K562 (cell line): Measurements from ENCODE around the gene MMP10. TPM values are rescaled to one million over a fixed set of nuclear protein-coding genes. Genes with fewer than 3 reads are reported as not detected.
A peak's percentile ranks its signal among the peaks of the same experiment; 100 is the strongest.

ENCODE experiments used
- ATAC-seq: fragments of 200-7000 bp; cut with Tn5 transposase; 3 replicates; pipeline ENCODE4 v1.9.1; 2020; ENCODE audit warnings: moderate library complexity
- BruUV-seq: library from RNA; stranded (reverse); fragments of 400-500 nt; replicated peaks from 2 replicates; lab custom pipeline; 2021; lab: Mats Ljungman, UMichigan
- CTCF ChIA-PET: fragments of 300-600 bp; formaldehyde crosslinking; extraction: SDS; loops from one replicate; lab custom pipeline; 2021; ENCODE audit warnings: low intra/inter-chr PET ratio; lab: Yijun Ruan, JAX
- POLR2A ChIA-PET: fragments of 300-600, 350-650 bp; sonication (Branson Sonifier 250); formaldehyde crosslinking; extraction: SDS; loops from one replicate; lab custom pipeline; 2021; ENCODE audit warnings: antibody characterized with exemption, inconsistent platforms; lab: Yijun Ruan, JAX
- DNase-seq, 4 experiments: peaks; one replicate each; pipeline versions ENCODE4 v3.0.0 to v3.0.0-alpha.2; 2011 to 2018; ENCODE audit warnings: low spot score in 3 of 4, mixed read lengths in 3 of 4; ENCODE audit errors: extremely low read depth in 1 of 4
- FAIRE-seq: peaks from 2 replicates; lab custom pipeline; 2011; peaks lifted over from hg19 to GRCh38; lab: Jason Lieb, UNC
- H2AFZ ChIP-seq: 2 replicates; pipeline ENCODE4 v1.6.0; 2011; ENCODE audit warnings: low read depth, low read length, control low read depth, inconsistent platforms
- H3K27ac ChIP-seq: fragments of 200-600 bp; 3 replicates; pipeline ENCODE4 v1.8.0; 2011; ENCODE audit warnings: low read depth, mild to moderate bottlenecking, control low read depth, inconsistent platforms, low read length, moderate library complexity, mixed read lengths; ENCODE audit errors: extremely low read depth
- H3K27me3 ChIP-seq, 2 experiments: fragments of 300-600 bp in 1 of 2; 2 replicates in 1 of 2; 3 replicates in 1 of 2; pipeline versions ENCODE4 v1.6.0 to v1.8.0; 2011; ENCODE audit warnings: inconsistent platforms in 2 of 2, low read length in 2 of 2, mild to moderate bottlenecking in 1 of 2, mixed read lengths in 1 of 2, moderate library complexity in 1 of 2; ENCODE audit not compliant: control insufficient read depth in 2 of 2, insufficient read depth in 2 of 2
- H3K36me3 ChIP-seq: fragments of 300-600 bp; 3 replicates; pipeline ENCODE4 v1.8.0; 2011; ENCODE audit warnings: mild to moderate bottlenecking, low read length, inconsistent platforms; ENCODE audit not compliant: control insufficient read depth, insufficient read depth
- H3K4me1 ChIP-seq, 2 experiments: fragments of 200-600 bp in 1 of 2; replicated peaks in 1 of 2; 2 replicates in 1 of 2; 3 replicates in 1 of 2; pipeline versions ENCODE4 v1.5.1 to v1.8.0; 2011; ENCODE audit warnings: inconsistent platforms in 2 of 2, low read length in 2 of 2, mild to moderate bottlenecking in 1 of 2, mixed read lengths in 1 of 2, moderate library complexity in 1 of 2; ENCODE audit not compliant: control insufficient read depth in 2 of 2, insufficient read depth in 2 of 2
- H3K4me2 ChIP-seq: 2 replicates; pipeline ENCODE4 v1.6.1; 2011; ENCODE audit warnings: low read length, control low read depth, inconsistent platforms, mixed read lengths; ENCODE audit not compliant: insufficient read depth
- H3K4me3 ChIP-seq: fragments of 200-600 bp; sonication (generic), shearing (Covaris generic); 2 replicates; pipeline ENCODE4 v1.5.1; 2016; ENCODE audit warnings: control low read depth, inconsistent platforms
- H3K79me2 ChIP-seq: fragments of 200-600 bp; 3 replicates; pipeline ENCODE4 v1.8.0; 2011; ENCODE audit warnings: low read length, inconsistent platforms; ENCODE audit not compliant: control insufficient read depth, insufficient read depth
- H3K9ac ChIP-seq, 2 experiments: 2 replicates each; pipeline versions ENCODE4 v1.6.0 to v1.6.1; 2011; ENCODE audit warnings: low read depth in 2 of 2, low read length in 2 of 2, control low read depth in 1 of 2, inconsistent platforms in 1 of 2, mild to moderate bottlenecking in 1 of 2, mixed read lengths in 1 of 2; ENCODE audit not compliant: insufficient read depth in 1 of 2
- H3K9me1 ChIP-seq: one replicate; pipeline ENCODE4 v1.6.0; 2011; ENCODE audit warnings: inconsistent platforms, mild to moderate bottlenecking, low read length, moderate library complexity; ENCODE audit not compliant: control insufficient read depth, insufficient read depth
- H3K9me3 ChIP-seq: replicated peaks from 2 replicates; pipeline ENCODE4 v1.5.1; 2011; ENCODE audit warnings: low read depth, low read length, inconsistent platforms; ENCODE audit not compliant: control insufficient read depth, insufficient read depth
- H4K20me1 ChIP-seq: replicated peaks from 2 replicates; pipeline ENCODE4 v1.6.1; 2011; ENCODE audit warnings: low read length, inconsistent platforms, mixed read lengths; ENCODE audit not compliant: control insufficient read depth, insufficient read depth
- NRF1 ChIP-seq, 2 experiments: fragments of 450-650 bp; IDR thresholded peaks in 1 of 2; conservative IDR thresholded peaks in 1 of 2; 2 replicates each; pipeline ENCODE4 v1.6.1; 2014; ENCODE audit warnings: mild to moderate bottlenecking in 2 of 2
- TAF15 ChIP-seq: fragments of 200-400 bp; formaldehyde crosslinking; IDR thresholded peaks from 2 replicates; pipeline ENCODE4 v1.6.1; 2017; ENCODE audit warnings: mild to moderate bottlenecking, low read depth, low read length, moderate library complexity
- ZNF766 ChIP-seq: fragments of 200-800 bp; sonication (Bioruptor generic); conservative IDR thresholded peaks from 2 replicates; pipeline ENCODE4 v1.6.1; 2016; ENCODE audit warnings: missing genetic modification characterization, missing compliant biosample characterization
- WGBS: fragments of 100-300 bp; shearing (Covaris generic); methylation state at CpG from one replicate; pipeline ENCODE4 v1.1.6; 2016; ENCODE audit warnings: low coverage, mixed read lengths; ENCODE audit not compliant: insufficient coverage; ENCODE audit errors: missing lambda C conversion rate; 5-methylcytosine and 5-hydroxymethylcytosine counted together
- in situ Hi-C: fragments of 300-500 bp; cut with MboI; formaldehyde crosslinking; loops from 4 replicates; pipeline ENCODE4 v1.15.0; 2018; ENCODE audit warnings: inconsistent platforms, mixed read lengths
- intact Hi-C: fragments of 100-400 bp; cut with micrococcal nuclease; formaldehyde crosslinking; loops from 2 replicates; pipeline ENCODE4 v1.14.2; 2022
- polyA plus RNA-seq, 8 experiments: library from polyadenylated mRNA; depleted of rRNA in 4 of 8; stranded (reverse) in 5 of 8; unstranded in 3 of 8; fragments of >200 nt; fragmentation: Nextera tagmentation in 2 of 8; fragmentation: Illumina TruSeq in 1 of 8; extraction: Ambion mirVana in 2 of 8; extraction: Trizol in 1 of 8; gene quantifications; 2 replicates each; pipeline versions ENCODE4 v1.2.1 to v1.2.3, GENCODE V29; 2011 to 2014; ENCODE audit warnings: inconsistent platforms in 1 of 8, missing spikeins in 1 of 8
- total RNA-seq, 7 experiments: library from RNA; depleted of rRNA in 6 of 7; stranded (reverse); fragments of >200 nt in 6 of 7; fragmentation: Illumina TruSeq in 2 of 7; extraction: Trizol in 2 of 7; gene quantifications; 2 replicates each; pipeline versions ENCODE4 v1.2.1 to v1.2.3, GENCODE V29; 2011 to 2021; ENCODE audit warnings: low replicate concordance in 1 of 7
- TF ChIP-seq, protein P1 (sequence below): IDR thresholded peaks from 2 replicates; pipeline ENCODE4 v1.6.1; 2011; ENCODE audit warnings: borderline replicate concordance, low read depth, mild to moderate bottlenecking, moderate library complexity, low read length; ENCODE audit not compliant: insufficient read depth, poor library complexity, severe bottlenecking

The MMP10 gene
- total and polyA plus RNA-seq, 9 of the 15 experiments (the other 6 are each of a cell fraction or from before 2014, with no cell fraction given): not detected

DNA sequence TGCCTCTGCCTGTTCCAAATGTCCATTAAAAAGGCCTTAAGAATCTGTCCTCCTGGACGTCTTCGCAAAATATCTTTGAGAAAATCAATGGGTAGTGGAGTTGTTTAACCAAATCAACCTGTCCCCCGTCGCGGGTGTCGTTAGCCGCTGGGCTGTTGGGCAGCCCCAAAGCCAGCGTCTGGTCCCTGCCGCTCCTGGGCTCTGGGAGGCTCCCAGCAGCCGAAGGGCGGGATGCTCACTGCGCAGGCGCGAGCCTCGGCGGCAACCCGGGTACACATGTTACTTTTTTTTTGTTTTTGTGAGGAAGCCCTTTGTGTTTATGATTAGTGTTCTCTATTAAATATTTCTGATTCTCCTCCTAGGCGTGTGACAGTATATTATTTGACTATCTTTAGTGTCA, 12.6 kb downstream of the MMP10 start:
- no peak for FAIRE-seq
- no peaks in the 10 kb centered on the region for H3K36me3 ChIP-seq
- TF ChIP-seq, protein P1, sequence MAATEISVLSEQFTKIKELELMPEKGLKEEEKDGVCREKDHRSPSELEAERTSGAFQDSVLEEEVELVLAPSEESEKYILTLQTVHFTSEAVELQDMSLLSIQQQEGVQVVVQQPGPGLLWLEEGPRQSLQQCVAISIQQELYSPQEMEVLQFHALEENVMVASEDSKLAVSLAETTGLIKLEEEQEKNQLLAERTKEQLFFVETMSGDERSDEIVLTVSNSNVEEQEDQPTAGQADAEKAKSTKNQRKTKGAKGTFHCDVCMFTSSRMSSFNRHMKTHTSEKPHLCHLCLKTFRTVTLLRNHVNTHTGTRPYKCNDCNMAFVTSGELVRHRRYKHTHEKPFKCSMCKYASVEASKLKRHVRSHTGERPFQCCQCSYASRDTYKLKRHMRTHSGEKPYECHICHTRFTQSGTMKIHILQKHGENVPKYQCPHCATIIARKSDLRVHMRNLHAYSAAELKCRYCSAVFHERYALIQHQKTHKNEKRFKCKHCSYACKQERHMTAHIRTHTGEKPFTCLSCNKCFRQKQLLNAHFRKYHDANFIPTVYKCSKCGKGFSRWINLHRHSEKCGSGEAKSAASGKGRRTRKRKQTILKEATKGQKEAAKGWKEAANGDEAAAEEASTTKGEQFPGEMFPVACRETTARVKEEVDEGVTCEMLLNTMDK: no peak
- TF ChIP-seq TAF15: no peak
- no peak for TF ChIP-seq ZNF766 (CRISPR knock-in tag)
- peak; percentile 90 for TF ChIP-seq NRF1 (conservative IDR thresholded peaks at IDR 0.05 in 1 of 2, IDR thresholded peaks at IDR 0.05 in 1 of 2)
- no peak overlapping the region for H3K27ac ChIP-seq
- CTCF ChIA-PET: no interaction called here
- intact Hi-C loops (no loop called here), in situ Hi-C loops (no loop called here)
- H4K20me1 ChIP-seq: no peaks in the 10 kb centered on the region
- peak overlapping the region; percentile 63; the same call in 1 of the 2 replicates for H2AFZ ChIP-seq
- POLR2A ChIA-PET: no interaction called here
- no peaks in the 10 kb centered on the region for H3K79me2 ChIP-seq
- H3K27me3 ChIP-seq: no peaks in the 10 kb centered on the region
- under 1% methylated on average over 17 of the region's 18 CpGs for WGBS
- BruUV-seq: no TSS peak
- peak overlapping the region; percentile 38; the same call in 1 of the 2 replicates for H3K4me2 ChIP-seq
- peak; percentile 17 to 48 (median 22) for DNase-seq
- peak; percentile 65; the same call in 2 of the 3 replicates for ATAC-seq
- H3K9me1 ChIP-seq: no peaks in the 10 kb centered on the region
- H3K9ac ChIP-seq: no peak overlapping the region
- peaks cover 0 to 3% of the 10 kb centered on the region in 2 experiments; a peak in 1 of 5 replicates for H3K4me1 ChIP-seq
- no peaks in the 10 kb centered on the region for H3K9me3 ChIP-seq
- H3K4me3 ChIP-seq: no peak overlapping the region
